ENCODE results near the gene ADAT1. TPM values are rescaled to one million over a fixed set of nuclear protein-coding genes. Genes with fewer than 3 reads are reported as not detected.

Gene ADAT1
- total and polyA plus RNA-seq, 5 donors from 2014 or later = 40.1 to 98.7 (median 55.7) TPM

GRCh38 chr16:75629132-75629531, 6.1 kb upstream of the ADAT1 start:
- H3K36me3 ChIP-seq (ENCODE audit: control insufficient read depth, insufficient read depth, low read length) = peaks cover 74% of the 10 kb centered on the region
- ATAC-seq (ENCODE audit: low read depth in 2 of 2) (no peak), DNase-seq (no peak)
- no peaks in the 10 kb centered on the region for H3K9me3 Mint-ChIP-seq
- peak overlapping the region; percentile 4 to 89 (median 89) for H3K27ac Mint-ChIP-seq
- no peaks in the 10 kb centered on the region for H3K9me3 ChIP-seq (ENCODE audit: control insufficient read depth in 2 of 2, low read length in 2 of 2)
- H3K4me3 ChIP-seq (ENCODE audit: low read depth, low read length) = no peak overlapping the region
- no peaks in the 10 kb centered on the region for H3K27me3 Mint-ChIP-seq
- H3K4me1 ChIP-seq (ENCODE audit: control insufficient read depth, insufficient read depth, low read length, poor library complexity, severe bottlenecking) = peaks cover 19% of the 10 kb centered on the region
- H3K4me1 Mint-ChIP-seq = peaks cover 21 to 39% (median 30%) of the 10 kb centered on the region in 4 donors
- H3K36me3 Mint-ChIP-seq = peaks cover 68% of the 10 kb centered on the region
- H3K4me3 Mint-ChIP-seq = no peak overlapping the region
- no peaks in the 10 kb centered on the region for H3K27me3 ChIP-seq (ENCODE audit: control insufficient read depth, insufficient read depth, low read length)
- no peak overlapping the region for H3K27ac ChIP-seq (ENCODE audit: insufficient read depth, low read length, poor library complexity, severe bottlenecking)

DNA sequence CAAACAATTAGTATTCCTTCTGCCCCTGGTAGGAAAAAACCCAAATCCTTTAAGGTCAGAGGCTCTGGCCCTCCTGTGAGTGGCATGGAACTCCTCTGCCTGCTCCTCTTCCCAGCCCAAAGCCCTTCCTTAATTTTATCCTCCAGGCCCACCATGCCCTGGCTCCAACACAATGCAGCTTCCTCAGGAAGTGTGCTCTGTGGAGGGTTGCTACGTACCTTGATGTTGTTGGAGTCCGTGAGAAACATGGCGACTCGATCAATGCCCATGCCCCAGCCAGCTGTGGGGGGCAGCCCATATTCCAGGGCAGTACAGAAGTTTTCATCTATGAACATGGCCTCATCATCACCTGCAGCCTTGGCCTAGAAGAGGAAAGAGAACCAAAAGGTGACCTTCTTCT, 5.3 kb upstream of the ADAT1 start:
- no peak overlapping the region for H3K4me3 ChIP-seq (ENCODE audit: low read depth, low read length)
- H3K36me3 Mint-ChIP-seq = peaks cover 65% of the 10 kb centered on the region
- peak overlapping the region; percentile 70 for H3K27ac ChIP-seq (ENCODE audit: insufficient read depth, low read length, poor library complexity, severe bottlenecking)
- peaks cover 21 to 41% (median 32%) of the 10 kb centered on the region in 4 donors for H3K4me1 Mint-ChIP-seq
- H3K4me3 Mint-ChIP-seq = peak overlapping the region in 2 of 4 donors; percentile 56 to 72
- H3K27me3 ChIP-seq (ENCODE audit: control insufficient read depth, insufficient read depth, low read length) = no peaks in the 10 kb centered on the region
- ATAC-seq (ENCODE audit: low read depth in 2 of 2) (no peak), DNase-seq (no peak)
- peaks cover 2% of the 10 kb centered on the region for H3K27me3 Mint-ChIP-seq
- H3K9me3 ChIP-seq (ENCODE audit: control insufficient read depth in 2 of 2, low read length in 2 of 2) = no peaks in the 10 kb centered on the region
- H3K36me3 ChIP-seq (ENCODE audit: control insufficient read depth, insufficient read depth, low read length) = peaks cover 66% of the 10 kb centered on the region
- peak overlapping the region; percentile 60 to 90 (median 89) for H3K27ac Mint-ChIP-seq
- peaks cover 19% of the 10 kb centered on the region for H3K4me1 ChIP-seq (ENCODE audit: control insufficient read depth, insufficient read depth, low read length, poor library complexity, severe bottlenecking)
- H3K9me3 Mint-ChIP-seq = no peaks in the 10 kb centered on the region

- DNase-seq (peak in 1 of 3 donors; percentile 31), ATAC-seq (ENCODE audit: low read depth in 2 of 2) (no peak)
- Mint-ChIP-seq H3K27ac (peak overlapping the region; percentile 60 to 90 (median 89)), H3K4me3 (peak overlapping the region; percentile 31 to 72 (median 48)), H3K4me1 (peaks cover 21 to 46% (median 36%) of the 10 kb centered on the region in 4 donors), H3K36me3 (peaks cover 62% of the 10 kb centered on the region), H3K9me3 (no peaks in the 10 kb centered on the region), H3K27me3 (peaks cover 5% of the 10 kb centered on the region)
- peak overlapping the region; percentile 70 for H3K27ac ChIP-seq (ENCODE audit: insufficient read depth, low read length, poor library complexity, severe bottlenecking)
- peak overlapping the region; percentile 46 for H3K4me3 ChIP-seq (ENCODE audit: low read depth, low read length)
- H3K36me3 ChIP-seq (ENCODE audit: control insufficient read depth, insufficient read depth, low read length) = peaks cover 61% of the 10 kb centered on the region
- H3K9me3 ChIP-seq (ENCODE audit: control insufficient read depth in 2 of 2, low read length in 2 of 2) = no peaks in the 10 kb centered on the region
- peaks cover 19% of the 10 kb centered on the region for H3K4me1 ChIP-seq (ENCODE audit: control insufficient read depth, insufficient read depth, low read length, poor library complexity, severe bottlenecking)
- H3K27me3 ChIP-seq (ENCODE audit: control insufficient read depth, insufficient read depth, low read length) = no peaks in the 10 kb centered on the region
These were observed 4.8 kb upstream of the ADAT1 start for GRCh38 chr16:75627851-75628250.

- Histone ChIP-seq H3K27me3 (ENCODE audit: control insufficient read depth, insufficient read depth, low read length) (no peaks in the 10 kb centered on the region), H3K4me3 (ENCODE audit: low read depth, low read length) (no peak overlapping the region), H3K27ac (ENCODE audit: insufficient read depth, low read length, poor library complexity, severe bottlenecking) (no peak overlapping the region), H3K36me3 (ENCODE audit: control insufficient read depth, insufficient read depth, low read length) (peaks cover 51% of the 10 kb centered on the region), H3K4me1 (ENCODE audit: control insufficient read depth, insufficient read depth, low read length, poor library complexity, severe bottlenecking) (peaks cover 28% of the 10 kb centered on the region), H3K9me3 (ENCODE audit: control insufficient read depth in 2 of 2, low read length in 2 of 2) (no peaks in the 10 kb centered on the region)
- peaks cover 56% of the 10 kb centered on the region for H3K36me3 Mint-ChIP-seq
- H3K4me1 Mint-ChIP-seq = peaks cover 24 to 53% (median 38%) of the 10 kb centered on the region in 4 donors
- ATAC-seq (ENCODE audit: low read depth in 2 of 2) (no peak), DNase-seq (no peak)
- H3K27me3 Mint-ChIP-seq = peaks cover 5% of the 10 kb centered on the region
- no peaks in the 10 kb centered on the region for H3K9me3 Mint-ChIP-seq
- H3K27ac Mint-ChIP-seq = peak overlapping the region; percentile 60 to 99 (median 89)
- peak overlapping the region in 2 of 4 donors; percentile 72 to 77 for H3K4me3 Mint-ChIP-seq
These were observed 3.7 kb upstream of the ADAT1 start for GRCh38 chr16:75626806-75627205.

GRCh38 chr16:75624921-75625334, 1.8 kb upstream of the ADAT1 start:
- H3K4me3 ChIP-seq (ENCODE audit: low read depth, low read length) = no peak overlapping the region
- Mint-ChIP-seq H3K36me3 (peaks cover 56% of the 10 kb centered on the region), H3K4me3 (peak overlapping the region in 3 of 4 donors; percentile 39 to 70 (median 64)), H3K27ac (peak overlapping the region in 2 of 3 donors; percentile 69 to 99), H3K27me3 (peaks cover 5% of the 10 kb centered on the region), H3K9me3 (no peaks in the 10 kb centered on the region), H3K4me1 (peaks cover 36 to 72% (median 52%) of the 10 kb centered on the region in 4 donors)
- H3K27ac ChIP-seq (ENCODE audit: insufficient read depth, low read length, poor library complexity, severe bottlenecking) = no peak overlapping the region
- ATAC-seq (ENCODE audit: low read depth in 2 of 2) (no peak), DNase-seq (no peak)
- peaks cover 39% of the 10 kb centered on the region for H3K36me3 ChIP-seq (ENCODE audit: control insufficient read depth, insufficient read depth, low read length)
- H3K9me3 ChIP-seq (ENCODE audit: control insufficient read depth in 2 of 2, low read length in 2 of 2) = no peaks in the 10 kb centered on the region
- peaks cover 43% of the 10 kb centered on the region for H3K4me1 ChIP-seq (ENCODE audit: control insufficient read depth, insufficient read depth, low read length, poor library complexity, severe bottlenecking)
- H3K27me3 ChIP-seq (ENCODE audit: control insufficient read depth, insufficient read depth, low read length) = no peaks in the 10 kb centered on the region

GRCh38 chr16:75621170-75621477, 2.0 kb downstream of the ADAT1 start:
- Mint-ChIP-seq H3K27ac (peak overlapping the region; percentile 9 to 99 (median 75)), H3K4me3 (peak overlapping the region; percentile 90 to 99 (median 96)), H3K9me3 (no peaks in the 10 kb centered on the region), H3K36me3 (peaks cover 39% of the 10 kb centered on the region), H3K27me3 (peaks cover 5% of the 10 kb centered on the region), H3K4me1 (peaks cover 19 to 66% (median 45%) of the 10 kb centered on the region in 4 donors)
- H3K9me3 ChIP-seq (ENCODE audit: control insufficient read depth in 2 of 2, low read length in 2 of 2) = no peaks in the 10 kb centered on the region
- H3K27ac ChIP-seq (ENCODE audit: insufficient read depth, low read length, poor library complexity, severe bottlenecking) = peak overlapping the region; percentile 47
- peaks cover 29% of the 10 kb centered on the region for H3K36me3 ChIP-seq (ENCODE audit: control insufficient read depth, insufficient read depth, low read length)
- H3K4me1 ChIP-seq (ENCODE audit: control insufficient read depth, insufficient read depth, low read length, poor library complexity, severe bottlenecking) = peaks cover 36% of the 10 kb centered on the region
- H3K4me3 ChIP-seq (ENCODE audit: low read depth, low read length) = peak overlapping the region; percentile 48
- DNase-seq (peak in 1 of 3 donors; percentile 46), ATAC-seq (ENCODE audit: low read depth in 2 of 2) (no peak)
- H3K27me3 ChIP-seq (ENCODE audit: control insufficient read depth, insufficient read depth, low read length) = no peaks in the 10 kb centered on the region

GRCh38 chr16:75620326-75621169, 2.5 kb downstream of the ADAT1 start:
- Mint-ChIP-seq H3K36me3 (peaks cover 36% of the 10 kb centered on the region), H3K27me3 (peaks cover 5% of the 10 kb centered on the region), H3K9me3 (no peaks in the 10 kb centered on the region), H3K4me3 (peak overlapping the region; percentile 90 to 99 (median 96)), H3K27ac (peak overlapping the region; percentile 9 to 99 (median 75)), H3K4me1 (peaks cover 17 to 66% (median 48%) of the 10 kb centered on the region in 4 donors)
- Histone ChIP-seq H3K27ac (ENCODE audit: insufficient read depth, low read length, poor library complexity, severe bottlenecking) (peak overlapping the region; percentile 47), H3K4me1 (ENCODE audit: control insufficient read depth, insufficient read depth, low read length, poor library complexity, severe bottlenecking) (peaks cover 41% of the 10 kb centered on the region), H3K36me3 (ENCODE audit: control insufficient read depth, insufficient read depth, low read length) (peaks cover 25% of the 10 kb centered on the region), H3K9me3 (ENCODE audit: control insufficient read depth in 2 of 2, low read length in 2 of 2) (no peaks in the 10 kb centered on the region), H3K4me3 (ENCODE audit: low read depth, low read length) (peak overlapping the region; percentile 48), H3K27me3 (ENCODE audit: control insufficient read depth, insufficient read depth, low read length) (no peaks in the 10 kb centered on the region)
- no peak for ATAC-seq (ENCODE audit: low read depth in 2 of 2)
- DNase-seq = no peak

Data from CD4-positive, CD25-positive, alpha-beta regulatory T cell (primary cell).